Measurements from ENCODE around the gene JUNB. TPM values are rescaled to one million over a fixed set of nuclear protein-coding genes. Genes with fewer than 3 reads are reported as not detected.
A peak's percentile ranks its signal among the peaks of the same experiment; 100 is the strongest.

The JUNB gene
- total RNA-seq, 1 donor from 2014 or later: 25.0 TPM

DNA sequence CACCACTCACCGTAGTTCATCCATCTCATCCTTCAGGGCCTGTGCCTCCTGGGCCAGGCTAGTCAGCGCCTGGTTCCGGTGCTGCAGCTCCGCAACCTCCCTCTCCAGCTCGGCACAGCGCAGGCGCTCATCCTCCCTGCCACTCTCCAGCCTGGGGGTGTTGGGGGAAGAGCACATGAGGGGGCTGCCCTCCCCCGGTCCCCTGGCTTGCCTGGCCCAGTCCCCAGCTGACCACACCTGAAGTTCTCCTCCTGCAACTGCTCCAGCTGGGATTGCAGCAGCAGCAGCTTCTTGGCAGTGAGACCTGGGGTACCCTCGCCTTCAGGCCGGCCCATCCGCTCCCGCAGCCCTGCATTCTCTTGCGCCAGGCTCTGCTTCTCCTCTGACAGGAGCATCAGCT, 20.4 kb upstream of the JUNB start:
- DNase-seq (ENCODE audit: missing footprints): no peak
- intact Hi-C loops (cut with DNase I): no loop called here
- no peak for ATAC-seq

DNA sequence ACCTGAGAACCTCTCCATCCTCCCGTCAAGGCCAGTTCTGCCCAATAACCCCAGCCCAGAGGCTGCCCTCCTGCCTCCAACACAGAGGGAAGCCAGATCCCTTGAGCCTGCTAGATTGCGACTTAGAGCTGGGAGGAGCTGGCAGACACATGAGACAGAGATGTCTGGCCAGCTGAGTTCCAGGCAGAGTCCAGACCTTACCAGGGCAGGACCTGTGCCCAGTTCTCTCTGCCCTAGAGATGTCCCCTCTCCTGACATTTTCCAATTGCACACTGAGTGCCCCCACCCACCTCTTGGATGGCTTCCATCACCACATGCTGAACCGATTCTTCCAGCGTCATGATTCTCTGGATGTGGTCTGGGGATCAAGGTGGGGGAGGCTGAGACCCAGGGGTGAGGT, 19.0 kb upstream of the JUNB start:
- ATAC-seq (peak; percentile 58), DNase-seq (ENCODE audit: missing footprints) (no peak)
- intact Hi-C loops (cut with DNase I): no loop called here

DNA sequence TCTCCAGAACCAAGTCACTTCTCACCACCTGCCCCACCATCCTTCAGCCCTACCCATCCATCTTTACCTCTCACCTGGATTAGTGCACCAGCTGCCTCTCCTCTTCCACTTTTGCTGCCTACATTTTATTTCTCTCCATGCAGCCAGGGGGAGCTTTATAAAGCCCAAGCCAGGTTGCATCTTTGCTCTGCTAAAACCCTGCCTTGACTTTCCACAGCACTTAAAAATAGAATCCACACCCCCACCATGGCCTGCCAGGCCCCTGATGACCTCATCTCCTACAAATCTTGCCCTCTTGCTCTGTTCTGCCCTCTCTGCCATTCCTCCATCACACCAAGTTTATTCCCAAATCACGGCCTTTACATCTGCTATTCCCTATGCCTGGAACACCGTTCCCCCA, 17.7 kb upstream of the JUNB start:
- DNase-seq (ENCODE audit: missing footprints): no peak
- no peak for ATAC-seq
- intact Hi-C loops (cut with DNase I): no loop called here

DNA sequence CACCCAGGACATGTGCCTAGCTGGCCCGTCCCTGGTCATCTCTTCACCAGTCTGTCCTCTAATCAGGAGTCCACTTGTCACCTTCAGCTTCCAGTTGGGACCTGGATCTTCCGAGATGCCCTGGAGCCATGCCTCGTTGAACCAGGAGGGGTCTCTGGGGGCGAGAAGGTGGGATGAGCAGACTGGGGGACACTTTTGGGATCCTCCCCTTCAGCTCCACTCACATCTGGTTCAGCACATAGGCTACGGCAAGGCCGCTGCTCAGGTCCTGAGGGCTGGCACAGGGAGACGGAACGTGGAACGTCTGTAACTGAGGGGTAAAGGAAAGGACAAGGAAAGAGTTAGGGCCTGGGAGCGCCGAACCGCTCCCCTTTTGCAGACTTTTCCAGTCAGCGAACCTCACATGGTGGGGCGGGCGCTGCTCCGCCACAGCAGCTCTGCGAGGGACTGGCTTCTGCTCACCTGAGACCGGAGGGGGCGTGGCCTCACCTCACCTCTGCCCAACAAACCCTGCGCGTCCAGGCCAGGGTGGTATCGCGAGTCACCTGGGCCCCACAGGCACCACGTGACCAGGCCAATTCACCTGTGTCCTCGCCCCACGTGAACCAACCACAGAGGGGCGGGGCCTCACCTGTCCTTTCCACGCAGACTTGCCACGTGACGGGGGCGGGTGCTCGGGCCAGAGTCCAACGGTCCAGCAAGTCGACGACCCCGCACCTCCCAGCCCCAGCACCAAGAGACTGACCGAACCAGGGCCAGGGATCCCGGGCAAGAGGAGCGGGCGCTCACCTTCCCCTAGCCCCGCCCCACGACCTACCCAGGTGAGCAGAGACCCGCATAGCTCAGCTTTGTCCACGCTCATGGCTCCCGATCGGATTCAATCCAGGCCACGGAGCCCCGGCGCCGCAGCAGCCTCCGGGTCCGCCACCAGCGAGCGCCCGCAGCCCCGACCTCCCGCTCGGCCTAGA, 16.4 kb upstream of the JUNB start, which contains the start of gene HOOK2:
TSS of gene HOOK2 (minus strand) at position 965 of the 968 bp plus-strand sequence. CDS start at position 862, 103 bp downstream.
- no peak for ATAC-seq
- DNase-seq (ENCODE audit: missing footprints): no peak
- intact Hi-C loops (cut with DNase I): no loop called here

DNA sequence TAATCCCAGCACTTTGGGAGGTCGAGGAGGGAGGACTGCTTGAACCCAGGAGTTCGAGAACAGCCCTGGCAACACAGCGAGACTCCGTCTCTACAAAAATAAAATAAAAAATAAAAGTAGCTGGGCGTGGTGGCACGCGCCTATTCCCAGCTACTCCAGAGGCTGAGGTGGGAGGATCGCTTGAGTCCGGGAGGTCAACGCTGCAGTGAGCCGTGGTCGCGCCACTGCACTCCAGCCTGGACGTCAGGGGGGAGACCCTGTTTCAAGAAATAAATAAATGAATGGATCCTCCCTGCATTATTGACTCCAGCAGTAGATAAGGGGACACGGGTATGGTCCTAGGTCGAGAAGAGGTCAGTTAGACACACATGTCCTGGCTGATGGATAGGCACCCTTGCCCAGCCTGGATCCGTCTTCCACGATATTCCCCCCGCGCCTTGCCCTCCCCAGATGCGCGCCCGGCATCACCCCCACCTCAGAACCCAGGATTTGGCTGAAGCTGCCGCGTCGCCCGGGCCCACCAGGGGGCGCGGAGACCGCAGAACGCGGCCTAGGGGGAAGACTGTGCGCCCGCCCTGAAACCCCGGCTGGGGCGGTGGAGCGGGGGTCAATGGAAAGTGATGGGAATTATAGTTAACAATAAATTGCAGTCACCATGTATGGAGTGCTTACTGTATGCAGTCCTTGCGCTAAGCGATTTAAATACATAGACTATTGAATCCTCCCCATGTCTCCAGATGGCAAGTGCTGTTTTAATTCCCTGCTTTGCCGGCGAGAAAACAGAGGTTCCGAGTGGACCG, 13.9 kb upstream of the JUNB start:
- peak; percentile 56 for ATAC-seq
- DNase-seq (ENCODE audit: missing footprints): peak; percentile 92
- intact Hi-C loops (cut with DNase I): loop anchor here (1.0 kb wide), 1 partner anchor 19 kb away; no protein-coding TSS in a partner anchor

DNA sequence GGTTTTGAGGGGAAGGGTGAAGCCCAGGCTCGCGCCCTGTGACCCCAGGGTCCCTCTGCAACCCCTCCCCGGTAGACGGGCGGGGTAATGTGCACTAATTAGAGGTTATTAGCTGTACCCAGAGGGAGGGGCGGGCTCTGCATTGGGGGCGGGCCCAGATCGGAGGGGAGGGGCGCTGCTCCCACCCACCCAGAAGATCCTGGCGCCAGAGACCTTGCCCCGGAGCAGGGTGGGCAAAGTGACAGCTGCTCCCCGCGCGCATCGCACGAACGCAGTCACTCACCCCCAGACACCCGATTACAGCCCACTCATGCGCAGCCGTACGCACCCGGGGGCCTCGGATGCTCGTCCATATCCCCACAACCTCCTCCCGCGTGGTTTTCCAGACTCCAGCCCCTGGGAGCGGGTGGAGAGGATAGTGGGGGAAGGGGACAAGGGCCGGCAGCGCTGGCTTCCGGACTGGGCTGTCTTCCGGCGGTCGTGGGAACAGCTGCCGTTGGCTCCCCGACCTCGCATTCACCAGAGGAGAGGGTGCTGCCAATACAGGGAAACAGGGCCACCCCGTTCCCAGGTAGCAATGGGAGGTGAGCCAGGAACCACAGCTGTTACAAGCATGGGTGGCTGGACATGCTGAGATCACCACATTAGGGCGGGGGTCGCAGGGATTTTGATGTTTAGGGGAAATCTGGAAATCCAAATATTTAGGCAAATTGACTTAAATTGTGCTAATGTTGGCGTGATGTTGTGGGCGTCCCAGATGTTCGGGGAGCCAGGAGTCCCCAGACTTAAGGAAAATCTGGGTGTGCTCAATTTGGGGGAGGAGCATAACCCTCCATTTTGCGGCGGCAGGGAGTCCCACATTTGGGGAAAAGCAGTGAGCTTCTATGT, 13.0 kb upstream of the JUNB start:
- ATAC-seq: peak; percentile 36
- DNase-seq (ENCODE audit: missing footprints): peak; percentile 88
- intact Hi-C loops (cut with DNase I): no loop called here

DNA sequence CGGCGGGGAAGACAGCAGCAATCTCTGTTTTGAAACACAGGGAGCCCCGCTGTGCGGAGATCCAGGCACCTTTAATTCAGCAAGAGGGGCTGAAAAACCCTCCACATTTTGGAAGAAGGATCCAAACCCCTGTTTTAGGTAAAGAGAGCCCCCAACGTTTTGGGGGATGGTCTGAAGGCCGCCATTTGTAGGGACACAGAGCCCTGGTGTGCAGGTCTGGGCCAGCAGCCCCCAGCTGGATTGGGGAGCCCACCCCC, 12.5 kb upstream of the JUNB start:
- DNase-seq (ENCODE audit: missing footprints): no peak
- intact Hi-C loops (cut with DNase I): no loop called here
- ATAC-seq: no peak

DNA sequence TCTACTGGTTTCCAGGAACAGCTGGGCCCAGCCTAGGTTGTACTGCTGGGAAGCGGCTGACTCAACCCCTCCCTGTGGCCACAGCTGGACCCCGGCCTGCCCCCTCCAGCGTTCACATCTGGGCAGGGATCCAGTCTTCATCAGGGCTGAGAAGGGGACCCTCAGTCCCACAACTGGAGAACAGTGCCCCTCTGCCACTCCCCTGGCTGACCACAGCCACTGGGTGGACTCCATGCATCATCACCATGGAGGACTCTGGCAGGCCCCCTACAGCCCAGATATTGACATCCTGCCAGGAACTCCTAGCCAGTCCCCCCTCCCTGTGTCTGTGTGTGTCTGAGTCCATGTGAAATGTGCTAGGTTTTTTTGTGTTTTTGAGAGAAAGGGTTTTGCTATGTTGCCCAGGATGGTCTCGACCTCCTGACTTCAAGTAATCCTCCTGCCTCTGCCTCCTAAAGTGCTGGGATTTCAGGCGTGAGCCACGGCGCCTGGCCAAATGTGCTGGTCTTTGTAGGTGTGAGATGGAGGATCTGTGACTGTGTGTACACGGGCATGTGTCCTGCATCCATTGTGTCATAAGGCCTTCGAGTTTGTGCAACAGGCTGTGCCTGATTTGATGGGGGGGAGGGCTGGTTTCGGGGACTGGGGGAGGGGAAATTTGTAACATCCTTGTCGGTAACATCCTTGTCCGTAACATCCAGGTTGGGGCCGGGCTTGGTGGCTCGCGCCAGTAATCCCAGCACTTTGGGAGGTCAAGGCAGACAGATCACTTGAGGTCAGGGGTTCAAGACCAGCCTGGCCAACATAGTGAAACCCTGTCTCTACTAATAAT, 11.9 kb upstream of the JUNB start:
- ATAC-seq (peak; percentile 17), DNase-seq (ENCODE audit: missing footprints) (peak; percentile 85)
- intact Hi-C loops (cut with DNase I): no loop called here

DNA sequence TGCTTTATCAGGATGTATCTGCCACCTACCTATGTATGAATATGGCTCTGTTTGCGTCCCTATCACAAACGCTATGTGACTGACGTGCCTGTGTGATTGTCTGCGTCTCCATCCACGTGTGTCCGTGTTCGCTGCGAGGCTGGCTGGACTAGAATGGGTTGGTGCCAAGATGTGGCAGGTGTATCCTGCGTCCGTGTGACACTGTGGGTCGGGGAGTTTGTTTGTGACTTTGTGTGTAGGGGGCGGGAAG, 9.2 kb upstream of the JUNB start:
- intact Hi-C loops (cut with DNase I): no loop called here
- ATAC-seq: no peak

DNA sequence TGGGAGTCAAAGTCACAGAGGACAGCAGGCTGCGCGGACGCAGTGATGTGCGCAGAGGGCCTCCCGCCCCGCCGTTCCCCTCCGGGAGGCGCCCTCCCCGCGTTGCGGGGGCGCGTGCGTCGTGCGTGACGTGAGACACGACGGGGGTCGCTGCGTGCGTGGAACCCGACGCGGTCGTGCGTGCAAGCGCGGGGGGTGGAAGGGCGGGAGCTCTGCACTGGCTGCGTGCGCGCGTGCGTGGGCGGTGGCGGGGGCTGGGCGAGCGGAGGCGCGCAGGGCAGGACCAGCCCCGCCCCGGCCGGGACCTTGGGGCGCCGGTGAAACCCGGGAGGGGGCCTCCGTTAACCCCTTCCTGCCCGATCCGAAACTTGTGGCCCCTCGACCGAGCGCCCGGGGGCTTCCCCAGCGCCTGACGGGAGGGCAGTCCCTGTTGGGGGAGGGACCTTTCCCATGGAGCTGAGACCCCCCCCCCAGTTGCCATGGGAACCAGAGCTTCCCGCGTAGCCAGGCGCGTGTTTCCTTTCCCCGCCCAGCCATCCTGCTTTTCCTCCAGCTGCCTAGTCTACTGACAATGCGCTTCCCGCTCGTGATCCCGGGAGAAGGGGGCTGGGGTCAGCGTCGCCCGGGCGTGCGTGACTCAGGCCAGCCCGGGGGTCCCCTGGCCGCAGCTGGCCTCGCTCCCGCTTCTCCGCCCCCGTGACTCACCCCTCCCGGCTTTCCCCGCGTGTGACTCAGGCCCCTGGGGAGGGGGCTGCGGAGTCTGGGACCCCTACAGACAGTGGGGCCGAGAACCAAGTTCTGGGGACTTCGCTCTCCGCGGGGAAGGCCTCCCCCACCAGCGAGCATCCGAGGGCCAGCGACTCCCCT, 8.6 kb upstream of the JUNB start:
- peak; percentile 74 for ATAC-seq
- peak; percentile 95 for DNase-seq (ENCODE audit: missing footprints)
- intact Hi-C loops (cut with DNase I): no loop called here

More for the DNA sequence above, 9.2 kb upstream of the JUNB start:
- no peak for DNase-seq (ENCODE audit: missing footprints)

DNA sequence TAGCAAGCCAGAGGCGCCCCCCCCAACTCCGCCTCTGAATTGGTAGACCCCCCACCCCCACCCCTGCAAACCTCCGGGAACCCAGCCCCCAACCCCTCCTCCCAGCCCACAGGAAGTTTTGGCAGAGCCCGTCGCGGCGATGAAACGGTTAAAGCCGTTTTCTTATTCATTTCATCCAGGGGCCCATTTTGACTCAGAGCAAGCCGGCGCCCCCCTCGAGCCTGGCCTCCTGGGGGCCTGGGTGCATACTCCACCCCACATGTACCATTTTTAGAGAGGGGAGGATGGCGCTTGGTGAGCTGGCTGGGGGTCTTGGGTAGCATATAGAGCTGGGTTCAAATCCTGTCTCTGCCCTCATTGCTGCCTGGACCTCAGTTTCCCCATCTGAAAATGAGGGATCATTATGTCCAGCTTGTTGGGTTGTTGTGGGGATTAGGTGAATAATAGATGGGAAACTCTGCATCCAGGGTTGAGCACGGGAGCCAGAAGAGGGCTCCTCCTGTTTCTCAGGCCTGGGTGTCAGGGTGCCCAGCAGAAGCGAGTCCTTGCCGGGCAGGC, 7.9 kb upstream of the JUNB start:
- intact Hi-C loops (cut with DNase I): no loop called here
- no peak for DNase-seq (ENCODE audit: missing footprints)
- no peak for ATAC-seq

DNA sequence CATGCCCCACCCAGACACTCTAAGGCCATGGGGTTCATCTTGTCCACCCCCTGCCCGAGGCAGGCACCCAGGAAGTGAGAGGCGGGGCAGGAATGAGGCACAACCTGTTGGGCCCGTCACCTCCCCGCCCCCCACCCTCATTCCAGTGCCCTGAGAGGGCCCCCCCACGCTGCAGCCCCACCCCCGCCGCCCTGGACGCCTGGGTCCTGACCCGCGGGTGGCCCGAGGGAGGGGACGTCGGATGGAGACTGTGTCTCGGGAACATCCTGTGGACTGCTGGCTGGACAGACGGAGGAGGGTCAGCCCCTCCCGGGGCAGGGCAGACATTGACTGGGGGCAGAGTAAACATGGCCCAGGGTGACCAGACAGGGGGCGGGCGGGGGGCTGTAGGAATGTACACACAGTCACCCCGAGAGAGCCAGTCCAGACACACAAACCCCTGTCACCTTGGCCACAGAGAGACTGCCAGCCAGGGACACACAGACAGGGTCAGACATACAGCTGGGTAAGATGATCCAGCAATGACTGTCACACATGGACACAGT, 7.4 kb upstream of the JUNB start:
- DNase-seq (ENCODE audit: missing footprints) (no peak), ATAC-seq (no peak)
- intact Hi-C loops (cut with DNase I): no loop called here

DNA sequence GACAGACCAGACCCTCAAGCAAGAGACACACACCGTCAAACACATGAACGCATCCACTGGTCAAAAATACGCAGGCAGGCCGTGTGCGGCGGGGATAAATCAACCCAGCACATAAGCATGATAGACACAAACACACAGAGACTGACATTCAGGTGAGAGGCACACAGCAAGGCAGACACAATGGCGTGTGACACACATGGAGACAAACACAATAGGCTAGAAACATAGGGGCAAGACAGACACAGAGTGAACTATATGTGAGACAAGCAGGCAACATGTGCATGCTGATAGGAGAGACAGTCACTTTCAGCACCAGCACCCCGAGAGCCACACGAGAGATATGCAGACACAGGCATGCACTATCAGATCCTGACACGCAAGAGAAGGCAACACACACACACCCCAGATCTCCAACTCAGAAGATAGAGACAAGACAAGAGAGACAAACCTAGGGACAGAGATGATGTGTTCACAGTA, 6.9 kb upstream of the JUNB start:
- DNase-seq (ENCODE audit: missing footprints): no peak
- no peak for ATAC-seq
- intact Hi-C loops (cut with DNase I): no loop called here

DNA sequence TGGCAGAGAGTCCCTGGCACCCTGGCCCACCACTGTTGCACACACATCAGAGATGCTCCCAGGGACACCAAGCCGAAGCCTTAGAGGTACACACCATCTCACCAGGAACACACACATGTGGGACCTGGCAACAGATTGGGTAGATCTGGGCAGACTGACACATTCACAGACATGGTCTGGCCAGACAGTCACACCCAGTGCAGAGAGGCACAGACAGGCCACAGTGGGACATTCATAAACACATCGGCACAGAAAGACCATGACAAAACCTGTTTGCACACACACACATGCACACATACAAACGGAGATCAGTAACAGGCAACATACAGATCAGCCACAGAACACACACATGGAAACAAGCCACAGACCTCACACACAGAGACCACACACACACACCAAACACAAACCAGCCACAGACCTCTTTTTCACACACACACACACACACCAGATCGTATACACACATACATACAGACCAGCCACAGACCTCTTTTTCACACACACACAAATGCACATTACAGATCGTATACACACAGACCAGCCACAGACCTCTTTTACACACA, 6.3 kb upstream of the JUNB start:
- intact Hi-C loops (cut with DNase I): no loop called here
- DNase-seq (ENCODE audit: missing footprints) (no peak), ATAC-seq (no peak)

DNA sequence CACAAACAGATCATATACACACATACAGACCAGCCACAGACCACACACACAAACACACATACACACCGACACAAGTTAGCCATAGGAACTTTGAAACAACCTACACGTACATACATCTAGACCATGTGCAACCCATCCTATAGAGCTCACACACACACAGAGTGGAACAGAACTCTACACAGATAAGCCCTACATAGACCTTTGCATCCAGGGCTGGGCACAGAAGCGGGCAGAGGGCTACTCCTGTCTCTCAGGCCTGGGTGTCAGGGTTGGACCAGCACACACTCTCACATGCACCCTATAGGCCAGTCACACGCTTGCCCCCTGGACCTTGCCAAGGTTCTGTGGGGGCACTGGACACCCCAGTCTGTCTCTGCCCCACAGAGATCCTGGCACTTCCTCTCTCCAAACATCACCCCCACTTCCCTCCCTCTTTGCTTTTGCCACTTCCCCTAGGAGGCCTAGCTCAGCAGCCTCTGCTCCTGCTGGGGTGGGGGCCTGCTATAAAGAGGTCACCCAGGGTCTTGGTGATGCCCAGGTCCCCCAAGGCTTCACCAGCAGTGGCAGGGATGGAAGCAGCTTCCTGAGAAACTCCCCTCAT, 5.8 kb upstream of the JUNB start:
- DNase-seq (ENCODE audit: missing footprints) (no peak), ATAC-seq (no peak)
- intact Hi-C loops (cut with DNase I): no loop called here

DNA sequence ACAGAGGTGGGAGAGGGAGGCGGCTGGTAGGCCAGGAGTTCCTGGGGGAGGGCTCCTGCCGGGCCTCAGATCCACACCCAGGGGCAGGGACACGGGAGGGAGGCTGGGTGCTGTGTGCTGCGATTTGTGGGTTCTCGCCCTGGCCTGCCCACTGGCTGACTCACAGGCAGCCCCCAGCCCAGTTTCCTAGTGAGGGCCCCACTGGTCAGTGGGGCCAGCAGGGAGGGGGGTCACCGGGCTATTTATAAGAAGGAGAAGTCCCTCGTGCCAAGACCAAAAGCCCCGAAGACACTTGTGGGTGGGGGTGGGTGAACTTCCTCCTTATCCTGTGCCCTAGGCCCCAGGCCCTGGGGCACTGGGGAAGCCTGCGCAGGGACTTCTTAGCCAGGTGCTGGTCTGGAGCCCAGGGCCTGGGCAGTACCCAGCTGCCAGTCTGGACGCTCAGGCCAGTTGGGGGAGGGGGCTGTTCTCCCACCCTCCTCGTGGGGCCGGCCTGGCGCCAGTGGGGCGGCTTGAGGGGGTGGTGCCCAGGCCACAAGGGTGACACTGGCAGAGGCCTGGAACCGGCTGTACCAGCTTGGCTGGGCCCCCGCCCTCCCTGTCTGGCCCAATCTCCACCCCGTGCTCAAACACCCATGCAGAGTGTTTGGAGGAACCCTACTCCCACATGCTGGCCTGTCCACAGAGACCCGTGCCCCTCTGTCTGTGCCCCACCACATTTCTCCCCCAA, 5.0 kb upstream of the JUNB start:
- intact Hi-C loops (cut with DNase I): no loop called here
- no peak for ATAC-seq
- DNase-seq (ENCODE audit: missing footprints): peak; percentile 92

All from Right ventricle myocardium inferior (tissue), 1 donor.